KBM-7 (cell line): Measurements from ENCODE around the gene CUL2.

Source experiments
- DNase-seq: peaks from one replicate; pipeline ENCODE4 v3.0.0-alpha.2; 2015
- in situ Hi-C: fragments of 300-500 bp; cut with MboI; formaldehyde crosslinking; loops from 2 replicates; pipeline ENCODE4 v1.14.3; 2020; ENCODE audit warnings: low sequenced_read_pairs, low pct_unique_long_range_greater_than_20kb, mixed read lengths

The CUL2 gene

GRCh38 chr10:34966040-34966439 is 124.1 kb downstream of the CUL2 start:
- no peak for DNase-seq
- in situ Hi-C loops, result no loop called here

GRCh38 chr10:34964166-34964800 is 125.9 kb downstream of the CUL2 start:
- no peak for DNase-seq
- in situ Hi-C loops, result no loop called here

- in situ Hi-C loops, result no loop called here
- DNase-seq, result no peak
These were observed 127.3 kb downstream of the CUL2 start for GRCh38 chr10:34962866-34963265.

GRCh38 chr10:34960983-34961382 is 129.2 kb downstream of the CUL2 start:
- no peak for DNase-seq
- in situ Hi-C loops, result no loop called here

GRCh38 chr10:34959786-34960185 is 130.4 kb downstream of the CUL2 start:
- peak; percentile 59 for DNase-seq
- in situ Hi-C loops, result no loop called here

GRCh38 chr10:34959321-34959720 is 130.8 kb downstream of the CUL2 start:
- in situ Hi-C loops, result no loop called here
- no peak for DNase-seq
